Stimulated activated CD4-positive, alpha-beta T cell treated with anti-CD3 and anti-CD28 coated beads, Interleukin-15, amount 100 ng/mL, for 24 hours (primary cell): ENCODE results near the gene ADH6.
"Not testable (repeated sequence)": the region's sequence is repeated elsewhere in the genome, so short reads cannot be mapped to it uniquely, and the experiment has no call there.

Experiments used
- DNase-seq: peaks from one replicate; pipeline ENCODE4 v3.0.0-alpha.2; 2020

Gene ADH6

GRCh38 chr4:99219072-99219471, at the start of gene ADH6:
TSS of gene ADH6 (minus strand) at chr4:99219246. CDS start at chr4:99219152, 94 bp downstream.
- no peak for DNase-seq

- DNase-seq = no peak
These were observed 45.9 kb upstream of the ADH6 start for GRCh38 chr4:99264927-99265326.

GRCh38 chr4:99252746-99253145, 33.7 kb upstream of the ADH6 start:
- no peak for DNase-seq

- no peak for DNase-seq
These were observed 29.7 kb upstream of the ADH6 start for GRCh38 chr4:99248714-99249113.

GRCh38 chr4:99235955-99236354, 16.9 kb upstream of the ADH6 start:
- DNase-seq = no peak

GRCh38 chr4:99234331-99235010, 15.4 kb upstream of the ADH6 start:
- DNase-seq = no peak

- not testable (repeated sequence) for DNase-seq
These were observed 14.4 kb upstream of the ADH6 start for GRCh38 chr4:99233397-99233796.

- not testable (repeated sequence) for DNase-seq
These were observed 9.7 kb upstream of the ADH6 start for GRCh38 chr4:99228706-99229105.

GRCh38 chr4:99227646-99228045, 8.6 kb upstream of the ADH6 start:
- not testable (repeated sequence) for DNase-seq

GRCh38 chr4:99221980-99222379, 2.9 kb upstream of the ADH6 start:
- no peak for DNase-seq

- no peak for DNase-seq
These were observed 433 bp upstream of the ADH6 start for GRCh38 chr4:99219479-99219878.

GRCh38 chr4:99215521-99215920, 3.5 kb downstream of the ADH6 start:
- no peak for DNase-seq

GRCh38 chr4:99210789-99211188, 8.3 kb downstream of the ADH6 start:
- DNase-seq = no peak

GRCh38 chr4:99209671-99210070, 9.4 kb downstream of the ADH6 start:
- no peak for DNase-seq

GRCh38 chr4:99208719-99209075, 10.3 kb downstream of the ADH6 start:
- no peak for DNase-seq

GRCh38 chr4:99207911-99208718, 10.9 kb downstream of the ADH6 start:
- DNase-seq = no peak

- DNase-seq = no peak
These were observed 11.8 kb downstream of the ADH6 start for GRCh38 chr4:99207069-99207743.

- DNase-seq = no peak
These were observed 13.7 kb downstream of the ADH6 start for GRCh38 chr4:99205153-99205979.

GRCh38 chr4:99202536-99202935, 16.5 kb downstream of the ADH6 start:
- no peak for DNase-seq

GRCh38 chr4:99202094-99202493, 17.0 kb downstream of the ADH6 start:
- no peak for DNase-seq

GRCh38 chr4:99201690-99202089, 17.4 kb downstream of the ADH6 start:
- DNase-seq = no peak

- DNase-seq = no peak
These were observed 18.9 kb downstream of the ADH6 start for GRCh38 chr4:99200138-99200537.

GRCh38 chr4:99190336-99190735, 28.7 kb downstream of the ADH6 start:
- no peak for DNase-seq
